Neural progenitor cell (in vitro differentiated cells): ENCODE data around the gene MAP2K2. TPM values are rescaled to one million over a fixed set of nuclear protein-coding genes. Genes with fewer than 3 reads are reported as not detected.

Experiments used
- DNase-seq: peaks from one replicate; pipeline ENCODE4 v3.0.0-alpha.2; 2016; ENCODE audit warnings: low spot score
- H2AFZ ChIP-seq: fragments of 200-600 bp; sonication (generic); replicated peaks from 2 replicates; pipeline ENCODE4 v1.6.1; 2016; ENCODE audit warnings: antibody characterized with exemption
- H3F3A ChIP-seq: fragments of 200-600 bp; sonication (generic); 2 replicates; pipeline ENCODE4 v1.6.1; 2016; ENCODE audit warnings: antibody characterized with exemption, low read depth
- H3K27ac ChIP-seq: fragments of 200-600 bp; sonication (generic); 2 replicates; pipeline ENCODE4 v1.5.1; 2016; ENCODE audit warnings: mild to moderate bottlenecking
- H3K27me3 ChIP-seq: fragments of 200-600 bp; sonication (generic); 2 replicates; pipeline ENCODE4 v1.6.1; 2016; ENCODE audit warnings: mild to moderate bottlenecking, moderate library complexity
- H3K36me3 ChIP-seq: fragments of 200-600 bp; sonication (generic); 2 replicates; pipeline ENCODE4 v1.5.1; 2016
- H3K4me1 ChIP-seq: fragments of 200-600 bp; sonication (generic); 2 replicates; pipeline ENCODE4 v1.6.1; 2016; ENCODE audit warnings: mixed run types
- H3K4me2 ChIP-seq: fragments of 200-600 bp; sonication (generic); 2 replicates; pipeline ENCODE4 v1.6.1; 2016
- H3K4me3 ChIP-seq: fragments of 200-600 bp; sonication (generic); 2 replicates; pipeline ENCODE4 v1.5.1; 2016
- H3K79me2 ChIP-seq: fragments of 200-600 bp; sonication (generic); 2 replicates; pipeline ENCODE4 v1.6.1; 2016; ENCODE audit warnings: low read depth
- H3K9ac ChIP-seq: fragments of 200-600 bp; sonication (generic); 2 replicates; pipeline ENCODE4 v1.6.1; 2016
- H3K9me3 ChIP-seq: fragments of 200-600 bp; sonication (generic); 2 replicates; pipeline ENCODE4 v1.5.1; 2016; ENCODE audit warnings: low read depth
- H4K20me1 ChIP-seq: fragments of 200-600 bp; sonication (generic); 2 replicates; pipeline ENCODE4 v1.6.1; 2016; ENCODE audit warnings: low read depth
- H3K27ac Mint-ChIP-seq: 3 replicates; pipeline ENCODE4 v1.8.0; 2021; ENCODE audit warnings: mixed read lengths
- H3K27me3 Mint-ChIP-seq: 2 replicates; pipeline ENCODE4 v1.8.0; 2022; ENCODE audit warnings: low read depth, mild to moderate bottlenecking, inconsistent platforms, moderate library complexity, mixed read lengths; ENCODE audit not compliant: insufficient read depth
- H3K36me3 Mint-ChIP-seq: 3 replicates; pipeline ENCODE4 v1.8.0; 2021; ENCODE audit warnings: mixed read lengths
- H3K4me1 Mint-ChIP-seq: 3 replicates; pipeline ENCODE4 v1.8.0; 2021; ENCODE audit warnings: mixed read lengths
- H3K4me3 Mint-ChIP-seq: 3 replicates; pipeline ENCODE4 v1.8.0; 2021; ENCODE audit warnings: mild to moderate bottlenecking, moderate library complexity, mixed read lengths
- H3K9me3 Mint-ChIP-seq: 3 replicates; pipeline ENCODE4 v1.8.0; 2020; ENCODE audit warnings: mixed read lengths
- CTCF ChIP-seq: fragments of 200-600 bp; sonication (generic); IDR thresholded peaks from 2 replicates; pipeline ENCODE4 v1.5.1; 2017; ENCODE audit warnings: antibody characterized with exemption, mild to moderate bottlenecking
- EZH2 ChIP-seq: fragments of 200-600 bp; sonication (generic); IDR thresholded peaks from 2 replicates; pipeline ENCODE4 v1.6.1; 2017; ENCODE audit warnings: antibody characterized with exemption, mild to moderate bottlenecking, moderate library complexity
- EZH2phosphoT487 ChIP-seq: fragments of 200-600 bp; sonication (generic); IDR thresholded peaks from 2 replicates; pipeline ENCODE4 v1.6.1; 2017; ENCODE audit warnings: antibody characterized with exemption
- total RNA-seq: library from RNA; depleted of rRNA; stranded (reverse); fragments of >200 nt; gene quantifications from 2 replicates; pipeline ENCODE4 v1.2.3, GENCODE V29; 2015; ENCODE audit warnings: low replicate concordance

The MAP2K2 gene
- total RNA-seq, 1 donor from 2014 or later: 69.7 TPM

GRCh38 chr19:4101496-4101770 is 22.5 kb downstream of the MAP2K2 start:
- Histone ChIP-seq H3K4me1 (no peaks in the 10 kb centered on the region), H3K4me3 (no peak overlapping the region), H3K27me3 (no peaks in the 10 kb centered on the region), H3K9ac (no peak overlapping the region), H3K36me3 (no peaks in the 10 kb centered on the region), H4K20me1 (no peaks in the 10 kb centered on the region), H3F3A (no peaks in the 10 kb centered on the region), H3K9me3 (no peaks in the 10 kb centered on the region), H3K79me2 (no peaks in the 10 kb centered on the region), H3K27ac (no peak overlapping the region), H2AFZ (no peak overlapping the region), H3K4me2 (no peak overlapping the region)
- Mint-ChIP-seq H3K9me3 (no peaks in the 10 kb centered on the region), H3K36me3 (peaks cover 14% of the 10 kb centered on the region), H3K4me1 (no peaks in the 10 kb centered on the region), H3K27me3 (peaks cover 5% of the 10 kb centered on the region), H3K4me3 (no peak overlapping the region), H3K27ac (no peak overlapping the region)
- no peak for TF ChIP-seq EZH2
- no peak for DNase-seq

GRCh38 chr19:4100647-4101495 is 23.1 kb downstream of the MAP2K2 start:
- Histone ChIP-seq H3K36me3 (no peaks in the 10 kb centered on the region), H4K20me1 (no peaks in the 10 kb centered on the region), H3K4me2 (no peak overlapping the region), H3K4me3 (no peak overlapping the region), H2AFZ (no peak overlapping the region), H3F3A (no peaks in the 10 kb centered on the region), H3K27ac (no peak overlapping the region), H3K27me3 (no peaks in the 10 kb centered on the region), H3K9me3 (no peaks in the 10 kb centered on the region), H3K4me1 (no peaks in the 10 kb centered on the region), H3K79me2 (no peaks in the 10 kb centered on the region), H3K9ac (no peak overlapping the region)
- Mint-ChIP-seq H3K4me1 (no peaks in the 10 kb centered on the region), H3K36me3 (peaks cover 14% of the 10 kb centered on the region), H3K27ac (no peak overlapping the region), H3K27me3 (peaks cover 5% of the 10 kb centered on the region), H3K4me3 (no peak overlapping the region), H3K9me3 (no peaks in the 10 kb centered on the region)
- DNase-seq: no peak
- TF ChIP-seq CTCF (no peak), EZH2 (no peak), EZH2phosphoT487 (no peak)

DNA sequence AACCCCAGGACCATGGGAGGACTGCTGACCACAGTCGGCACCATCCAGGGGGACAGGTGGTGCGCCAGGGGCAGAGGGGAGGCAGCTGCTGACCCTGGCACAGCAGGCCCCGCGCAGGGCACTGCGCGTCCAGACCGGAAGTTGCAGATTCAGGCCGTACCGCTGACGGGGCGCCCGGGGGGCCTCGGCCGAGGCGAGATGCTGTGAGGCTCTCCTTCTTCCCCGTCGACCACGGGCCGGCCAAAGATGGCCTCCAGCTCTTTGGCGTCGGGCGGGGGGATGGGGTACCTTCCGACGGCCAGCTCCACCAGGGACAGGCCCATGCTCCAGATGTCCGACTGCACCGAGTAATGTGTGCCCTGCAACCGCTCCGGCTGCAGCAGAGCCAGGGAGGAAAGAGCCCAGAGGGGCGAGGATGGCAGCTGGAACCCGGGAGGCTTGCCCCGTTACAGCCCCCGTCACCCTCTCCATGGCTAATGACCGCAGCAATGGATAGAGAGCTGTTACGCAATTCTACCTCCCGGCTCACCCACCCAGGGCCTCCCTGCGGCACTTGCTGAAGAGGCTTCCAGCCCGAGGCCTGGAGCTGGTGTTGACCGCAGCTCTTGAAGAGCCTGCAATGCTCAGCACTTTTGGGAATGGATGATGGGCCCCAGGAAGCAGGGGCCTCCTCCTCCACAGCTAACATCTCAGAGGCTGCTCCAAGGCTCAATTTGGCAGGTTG is 24.7 kb downstream of the MAP2K2 start:
- no peak for TF ChIP-seq EZH2
- TF ChIP-seq CTCF: no peak
- TF ChIP-seq EZH2phosphoT487: no peak
- no peaks in the 10 kb centered on the region for H3K9me3 Mint-ChIP-seq
- peaks cover 5% of the 10 kb centered on the region for H3K27me3 Mint-ChIP-seq
- Histone ChIP-seq H3K27me3 (no peaks in the 10 kb centered on the region), H3K4me2 (no peak overlapping the region), H3K79me2 (no peaks in the 10 kb centered on the region), H3K9ac (no peak overlapping the region), H2AFZ (no peak overlapping the region), H3F3A (no peaks in the 10 kb centered on the region), H3K4me3 (no peak overlapping the region), H3K9me3 (no peaks in the 10 kb centered on the region), H3K27ac (no peak overlapping the region), H3K4me1 (no peaks in the 10 kb centered on the region), H3K36me3 (no peaks in the 10 kb centered on the region), H4K20me1 (no peaks in the 10 kb centered on the region)
- H3K4me1 Mint-ChIP-seq: no peaks in the 10 kb centered on the region
- no peak overlapping the region for H3K4me3 Mint-ChIP-seq
- no peak overlapping the region for H3K27ac Mint-ChIP-seq
- H3K36me3 Mint-ChIP-seq: peaks cover 10% of the 10 kb centered on the region
- no peak for DNase-seq

DNA sequence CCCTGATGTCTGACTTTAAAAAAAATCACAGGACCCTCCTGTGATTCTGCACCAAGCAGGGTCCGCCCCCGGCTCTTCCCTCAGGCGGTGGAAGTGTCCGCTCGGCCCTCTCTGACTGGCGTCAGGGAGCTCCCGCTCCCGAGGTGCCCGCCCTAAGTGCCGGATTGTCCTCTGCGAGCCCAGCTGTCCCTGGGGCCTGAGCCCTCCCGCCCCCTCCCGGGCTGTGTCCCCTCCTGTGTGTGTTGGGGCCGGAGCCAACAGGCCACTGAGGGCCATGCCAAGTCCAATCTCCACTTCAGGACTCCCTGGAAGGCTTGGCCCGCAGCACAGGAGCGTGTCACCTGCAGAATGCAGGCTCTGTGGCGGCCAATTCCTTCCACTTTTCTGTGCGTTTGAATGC is 25.4 kb downstream of the MAP2K2 start:
- H3K4me2 ChIP-seq: no peak overlapping the region
- no peaks in the 10 kb centered on the region for H4K20me1 ChIP-seq
- no peak overlapping the region for H3K27ac ChIP-seq

More for the DNA sequence above, 25.4 kb downstream of the MAP2K2 start:
- H3K36me3 ChIP-seq: no peaks in the 10 kb centered on the region
- no peaks in the 10 kb centered on the region for H3K4me1 ChIP-seq
- H3K9ac ChIP-seq: no peak overlapping the region
- Mint-ChIP-seq H3K9me3 (no peaks in the 10 kb centered on the region), H3K4me3 (no peak overlapping the region), H3K36me3 (peaks cover 11% of the 10 kb centered on the region), H3K27me3 (peaks cover 5% of the 10 kb centered on the region), H3K27ac (no peak overlapping the region), H3K4me1 (no peaks in the 10 kb centered on the region)
- H3K27me3 ChIP-seq: no peaks in the 10 kb centered on the region
- H3F3A ChIP-seq: no peaks in the 10 kb centered on the region
- H3K9me3 ChIP-seq: no peaks in the 10 kb centered on the region
- DNase-seq: no peak
- H3K4me3 ChIP-seq: no peak overlapping the region
- H3K79me2 ChIP-seq: no peaks in the 10 kb centered on the region
- TF ChIP-seq CTCF: no peak
- TF ChIP-seq EZH2phosphoT487: no peak
- TF ChIP-seq EZH2: no peak
- H2AFZ ChIP-seq: no peak overlapping the region
